ENCODE data around the gene BRAT1. TPM values are rescaled to one million over a fixed set of nuclear protein-coding genes. Genes with fewer than 3 reads are reported as not detected.

BRAT1 gene
- total RNA-seq, 1 donor from 2014 or later = 43.7 TPM

DNA sequence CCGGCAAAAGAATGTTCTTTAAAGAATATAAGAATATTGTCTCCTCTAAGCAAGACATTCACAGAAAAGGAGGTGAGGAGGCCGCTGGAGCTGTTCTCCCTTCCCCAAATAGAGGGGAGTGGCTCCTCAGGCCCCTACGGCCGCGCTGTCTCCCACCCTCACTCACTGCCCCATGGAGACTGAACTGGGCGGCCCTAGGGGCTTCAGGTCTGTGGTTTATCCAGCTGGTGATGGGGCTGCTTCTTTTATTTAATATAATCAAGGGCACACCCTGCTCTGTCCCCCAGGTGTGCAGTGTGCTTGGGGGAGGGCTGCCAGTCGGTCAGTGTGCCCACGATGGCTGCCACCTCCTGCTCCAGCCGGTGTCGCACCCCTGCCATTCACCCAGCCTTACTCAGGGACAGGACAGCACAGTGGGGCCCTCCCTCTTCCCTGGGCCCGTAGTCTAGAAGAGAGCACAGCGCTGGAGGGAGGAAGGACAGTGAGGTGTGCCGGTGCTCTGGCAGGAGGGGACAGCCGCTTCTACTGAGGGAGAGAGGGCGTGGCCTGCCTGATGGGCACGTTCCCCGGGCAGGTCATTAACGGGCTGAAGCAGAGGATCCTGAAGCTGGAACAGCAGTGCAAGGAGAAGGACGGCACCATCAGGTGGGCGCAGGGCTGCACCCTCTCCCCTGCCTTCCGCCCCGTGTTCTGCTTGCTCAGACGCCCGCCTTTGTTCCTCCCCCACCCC is 26.8 kb upstream of the BRAT1 start:
- H3K4me3 Mint-ChIP-seq (ENCODE audit: low read depth) = no peak overlapping the region
- DNase-seq (ENCODE audit: low spot score, unreplicated experiment) = no peak
- H3K36me3 Mint-ChIP-seq (ENCODE audit: insufficient read depth) = peaks cover 19% of the 10 kb centered on the region
- peaks cover 2% of the 10 kb centered on the region for H3K4me1 Mint-ChIP-seq (ENCODE audit: low read depth)
- TF ChIP-seq, protein P1, sequence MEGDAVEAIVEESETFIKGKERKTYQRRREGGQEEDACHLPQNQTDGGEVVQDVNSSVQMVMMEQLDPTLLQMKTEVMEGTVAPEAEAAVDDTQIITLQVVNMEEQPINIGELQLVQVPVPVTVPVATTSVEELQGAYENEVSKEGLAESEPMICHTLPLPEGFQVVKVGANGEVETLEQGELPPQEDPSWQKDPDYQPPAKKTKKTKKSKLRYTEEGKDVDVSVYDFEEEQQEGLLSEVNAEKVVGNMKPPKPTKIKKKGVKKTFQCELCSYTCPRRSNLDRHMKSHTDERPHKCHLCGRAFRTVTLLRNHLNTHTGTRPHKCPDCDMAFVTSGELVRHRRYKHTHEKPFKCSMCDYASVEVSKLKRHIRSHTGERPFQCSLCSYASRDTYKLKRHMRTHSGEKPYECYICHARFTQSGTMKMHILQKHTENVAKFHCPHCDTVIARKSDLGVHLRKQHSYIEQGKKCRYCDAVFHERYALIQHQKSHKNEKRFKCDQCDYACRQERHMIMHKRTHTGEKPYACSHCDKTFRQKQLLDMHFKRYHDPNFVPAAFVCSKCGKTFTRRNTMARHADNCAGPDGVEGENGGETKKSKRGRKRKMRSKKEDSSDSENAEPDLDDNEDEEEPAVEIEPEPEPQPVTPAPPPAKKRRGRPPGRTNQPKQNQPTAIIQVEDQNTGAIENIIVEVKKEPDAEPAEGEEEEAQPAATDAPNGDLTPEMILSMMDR (IDR thresholded peaks at IDR 0.05; ENCODE audit: unreplicated experiment) = no peak
- H3K9me3 Mint-ChIP-seq (ENCODE audit: low read depth) = no peaks in the 10 kb centered on the region
- no peak overlapping the region for H3K27ac Mint-ChIP-seq
- no peaks in the 10 kb centered on the region for H3K27me3 Mint-ChIP-seq

DNA sequence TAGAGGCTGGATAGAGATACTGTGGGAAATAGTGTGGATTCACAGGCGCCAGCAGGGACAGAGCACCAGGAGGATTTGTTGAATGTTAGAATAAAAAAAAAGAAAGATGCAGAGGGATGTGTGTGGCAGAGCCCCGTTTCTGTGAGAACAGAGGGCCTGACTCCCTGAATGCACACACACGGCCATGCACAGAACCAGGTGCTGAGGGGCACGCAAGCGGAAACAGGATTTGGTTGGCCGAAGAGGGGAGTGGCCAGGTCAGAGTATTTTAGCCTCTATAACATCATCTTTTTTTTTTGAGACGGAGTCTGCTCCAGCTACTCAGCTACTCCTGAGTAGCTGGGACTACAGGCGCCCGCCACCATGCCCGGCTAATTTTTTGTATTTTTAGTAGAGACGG is 25.3 kb upstream of the BRAT1 start:
- no peak for DNase-seq (ENCODE audit: low spot score, unreplicated experiment)
- H3K27ac Mint-ChIP-seq = no peak overlapping the region
- TF ChIP-seq, protein P1 (IDR thresholded peaks at IDR 0.05; ENCODE audit: unreplicated experiment) = no peak

DNA sequence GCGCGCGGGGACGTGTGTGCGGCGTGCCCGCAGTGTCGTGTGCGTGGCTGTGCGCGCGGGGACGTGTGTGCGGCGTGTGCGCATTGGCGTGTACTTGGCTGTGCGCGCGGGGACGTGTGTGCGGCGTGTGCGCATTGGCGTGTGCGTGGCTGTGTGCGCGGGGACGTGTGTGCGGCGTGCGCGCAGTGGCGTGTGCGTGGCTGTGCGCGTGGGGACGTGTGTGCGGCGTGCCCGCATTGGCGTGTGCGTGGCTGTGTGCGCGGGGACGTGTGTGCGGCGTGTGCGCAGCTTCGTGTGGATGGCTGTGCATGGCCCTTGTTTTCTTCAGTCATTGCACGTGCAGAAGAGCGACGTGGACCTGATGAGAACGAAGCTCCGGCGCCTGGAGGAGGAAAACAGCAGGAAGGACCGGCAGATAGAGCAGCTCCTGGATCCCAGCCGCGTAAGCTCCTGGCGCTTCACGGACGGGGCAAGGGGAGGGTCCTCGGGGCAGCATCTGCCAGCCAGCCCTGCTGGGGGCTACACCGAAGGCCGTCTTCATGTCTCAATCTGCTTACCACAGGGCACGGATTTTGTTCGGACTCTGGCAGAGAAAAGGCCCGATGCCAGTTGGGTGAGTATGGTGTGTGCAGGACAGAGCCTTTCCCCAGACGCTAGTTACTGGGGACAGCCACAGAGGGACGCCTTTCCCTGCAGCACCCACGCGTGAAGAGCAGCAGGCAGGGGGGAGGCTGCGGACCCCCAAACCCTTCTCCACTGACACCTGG is 22.8 kb upstream of the BRAT1 start:
- no peak overlapping the region for H3K4me3 Mint-ChIP-seq (ENCODE audit: low read depth)
- no peak overlapping the region for H3K27ac Mint-ChIP-seq
- no peaks in the 10 kb centered on the region for H3K9me3 Mint-ChIP-seq (ENCODE audit: low read depth)
- H3K36me3 Mint-ChIP-seq (ENCODE audit: insufficient read depth) = peaks cover 25% of the 10 kb centered on the region
- peaks cover 3% of the 10 kb centered on the region for H3K4me1 Mint-ChIP-seq (ENCODE audit: low read depth)
- DNase-seq (ENCODE audit: low spot score, unreplicated experiment) = no peak
- no peaks in the 10 kb centered on the region for H3K27me3 Mint-ChIP-seq
- TF ChIP-seq, protein P1 (IDR thresholded peaks at IDR 0.05; ENCODE audit: unreplicated experiment) = no peak

More for the DNA sequence above, 25.3 kb upstream of the BRAT1 start:
- Mint-ChIP-seq H3K27me3 (no peaks in the 10 kb centered on the region), H3K4me3 (ENCODE audit: low read depth) (no peak overlapping the region), H3K4me1 (ENCODE audit: low read depth) (peaks cover 2% of the 10 kb centered on the region), H3K36me3 (ENCODE audit: insufficient read depth) (peaks cover 20% of the 10 kb centered on the region), H3K9me3 (ENCODE audit: low read depth) (no peaks in the 10 kb centered on the region)

DNA sequence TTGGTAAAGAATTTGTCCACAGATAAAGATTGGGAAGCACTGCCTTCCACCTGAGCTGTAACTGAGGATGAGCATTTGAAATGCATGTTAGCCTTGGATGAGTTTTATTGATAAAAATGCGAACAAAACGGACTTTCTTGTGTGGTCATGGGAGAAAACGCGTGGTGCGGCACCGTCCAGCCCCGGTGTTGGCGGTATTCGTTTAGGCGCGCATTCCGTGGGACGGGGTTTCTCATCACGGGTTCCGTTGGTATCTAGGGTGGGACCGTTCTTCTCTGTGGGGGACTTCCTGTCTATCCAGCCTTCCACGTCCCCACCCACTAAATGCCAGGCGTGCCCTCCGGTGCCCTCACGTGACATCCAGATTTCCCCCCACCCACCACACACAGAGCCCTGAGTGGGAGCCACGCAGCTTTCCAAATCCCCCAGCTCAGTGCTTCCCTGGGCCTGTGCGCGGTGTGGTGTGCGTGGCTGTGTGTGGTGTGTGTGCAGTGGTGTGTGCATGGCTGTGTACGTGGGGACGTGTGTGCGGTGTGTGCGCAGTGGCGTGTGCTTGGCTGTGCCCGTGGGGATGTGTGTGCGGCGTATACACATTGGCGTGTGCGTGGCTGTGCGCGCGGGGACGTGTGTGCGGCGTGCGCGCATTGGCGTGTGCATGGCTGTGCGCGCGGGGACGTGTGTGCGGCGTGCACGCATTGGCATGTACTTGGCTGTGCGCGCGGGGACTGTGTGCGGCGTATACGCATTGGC is 21.6 kb upstream of the BRAT1 start:
- no peaks in the 10 kb centered on the region for H3K27me3 Mint-ChIP-seq
- TF ChIP-seq, protein P1 (IDR thresholded peaks at IDR 0.05; ENCODE audit: unreplicated experiment) = no peak
- DNase-seq (ENCODE audit: low spot score, unreplicated experiment) = no peak
- H3K4me3 Mint-ChIP-seq (ENCODE audit: low read depth) = no peak overlapping the region
- H3K36me3 Mint-ChIP-seq (ENCODE audit: insufficient read depth) = peaks cover 23% of the 10 kb centered on the region
- no peak overlapping the region for H3K27ac Mint-ChIP-seq
- peaks cover 13% of the 10 kb centered on the region for H3K4me1 Mint-ChIP-seq (ENCODE audit: low read depth)
- no peaks in the 10 kb centered on the region for H3K9me3 Mint-ChIP-seq (ENCODE audit: low read depth)

DNA sequence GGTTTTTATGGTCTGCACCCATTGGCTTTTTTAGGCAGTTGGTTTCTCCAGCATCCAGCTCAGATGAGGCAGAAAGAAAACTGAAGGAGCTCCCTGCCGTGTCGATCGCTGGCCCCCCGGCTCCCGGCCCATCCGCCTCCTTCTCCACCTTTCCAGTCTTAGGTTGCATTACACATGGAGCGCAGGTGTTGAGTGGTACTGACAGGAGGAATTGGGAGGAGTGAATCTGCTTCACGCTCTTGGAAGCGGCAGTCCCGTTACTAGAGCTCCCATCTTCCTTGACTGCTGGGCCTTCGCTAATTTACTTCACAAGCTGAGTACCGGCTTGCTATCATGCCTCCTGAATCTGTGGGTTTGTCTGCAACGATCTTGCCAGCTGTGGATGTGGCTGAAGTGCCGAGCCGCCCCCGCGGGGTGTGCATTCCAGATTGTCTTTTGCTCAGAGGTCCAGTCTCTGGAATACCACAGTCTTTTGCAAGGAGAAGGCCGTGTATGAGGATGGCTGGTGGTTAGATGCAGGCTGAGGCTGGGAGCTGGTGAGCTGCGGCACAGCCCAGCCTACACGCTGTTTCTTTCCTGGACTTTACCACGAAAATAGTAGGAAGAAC is 20.5 kb upstream of the BRAT1 start:
- Mint-ChIP-seq H3K4me1 (ENCODE audit: low read depth) (peaks cover 20% of the 10 kb centered on the region), H3K36me3 (ENCODE audit: insufficient read depth) (peaks cover 23% of the 10 kb centered on the region), H3K27me3 (no peaks in the 10 kb centered on the region), H3K4me3 (ENCODE audit: low read depth) (no peak overlapping the region), H3K9me3 (ENCODE audit: low read depth) (no peaks in the 10 kb centered on the region), H3K27ac (no peak overlapping the region)
- TF ChIP-seq, protein P1 (IDR thresholded peaks at IDR 0.05; ENCODE audit: unreplicated experiment) = no peak
- no peak for DNase-seq (ENCODE audit: low spot score, unreplicated experiment)
